ENCODE results near the gene CUL5. TPM values are rescaled to one million over a fixed set of nuclear protein-coding genes. Genes with fewer than 3 reads are reported as not detected.

The CUL5 gene
- total RNA-seq = 10 to 100 TPM; 25.3 to 41.1 (median 32.3) TPM

GRCh38 chr11:108008656-108009496, at the start of gene CUL5:
TSS of gene CUL5 (plus strand) at chr11:108008898. CDS start at chr11:108009349, 451 bp downstream.
- H3K27me3 ChIP-seq = no peaks in the 10 kb centered on the region
- H3K27ac ChIP-seq = peak within 1 kb of the TSS; percentile 92 to 99 (median 98)
- no peaks in the 10 kb centered on the region for H3K36me3 ChIP-seq
- H3K9me3 ChIP-seq = no peaks in the 10 kb centered on the region
- H3K4me1 ChIP-seq = peaks cover 0 to 46% (median 19%) of the 10 kb centered on the region in 4 donors
- H3K4me3 ChIP-seq = peak within 1 kb of the TSS; percentile 77 to 100 (median 92)
- TF ChIP-seq, protein P1, sequence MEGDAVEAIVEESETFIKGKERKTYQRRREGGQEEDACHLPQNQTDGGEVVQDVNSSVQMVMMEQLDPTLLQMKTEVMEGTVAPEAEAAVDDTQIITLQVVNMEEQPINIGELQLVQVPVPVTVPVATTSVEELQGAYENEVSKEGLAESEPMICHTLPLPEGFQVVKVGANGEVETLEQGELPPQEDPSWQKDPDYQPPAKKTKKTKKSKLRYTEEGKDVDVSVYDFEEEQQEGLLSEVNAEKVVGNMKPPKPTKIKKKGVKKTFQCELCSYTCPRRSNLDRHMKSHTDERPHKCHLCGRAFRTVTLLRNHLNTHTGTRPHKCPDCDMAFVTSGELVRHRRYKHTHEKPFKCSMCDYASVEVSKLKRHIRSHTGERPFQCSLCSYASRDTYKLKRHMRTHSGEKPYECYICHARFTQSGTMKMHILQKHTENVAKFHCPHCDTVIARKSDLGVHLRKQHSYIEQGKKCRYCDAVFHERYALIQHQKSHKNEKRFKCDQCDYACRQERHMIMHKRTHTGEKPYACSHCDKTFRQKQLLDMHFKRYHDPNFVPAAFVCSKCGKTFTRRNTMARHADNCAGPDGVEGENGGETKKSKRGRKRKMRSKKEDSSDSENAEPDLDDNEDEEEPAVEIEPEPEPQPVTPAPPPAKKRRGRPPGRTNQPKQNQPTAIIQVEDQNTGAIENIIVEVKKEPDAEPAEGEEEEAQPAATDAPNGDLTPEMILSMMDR (IDR thresholded peaks at IDR 0.05) = peak; percentile 76 to 93 (median 93)
- TF ChIP-seq EP300 (IDR thresholded peaks at IDR 0.05) (peak; percentile 74 to 92), POLR2A (IDR thresholded peaks at IDR 0.05) (peak in 1 of 2 donors; percentile 51)
- WGBS, 2 donors = 0% methylated on average over 37 to 53 of the region's 72 CpGs
- peak; percentile 88 to 90 for DNase-seq (ENCODE audit: low spot score in 2 of 2)

DNA sequence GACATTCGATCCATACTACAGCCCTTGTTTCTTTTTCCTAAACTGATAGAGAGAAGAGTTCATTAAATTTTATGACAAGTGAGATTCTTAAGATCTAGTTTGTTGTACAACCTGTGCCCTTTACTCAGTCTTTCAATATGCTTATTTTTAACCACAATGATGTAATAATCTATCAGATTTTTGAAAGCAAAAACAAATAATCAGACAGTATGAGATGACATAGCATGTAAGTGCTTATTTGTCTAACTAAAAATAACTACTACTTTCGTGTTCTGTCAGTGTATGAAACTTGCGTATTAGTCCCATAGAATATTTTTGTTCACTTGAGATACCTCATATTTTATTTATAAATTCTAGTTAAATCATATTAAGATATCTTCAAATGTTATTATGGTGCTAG, 47.2 kb upstream of the CUL5 start:
- Histone ChIP-seq H3K36me3 (no peaks in the 10 kb centered on the region), H3K27ac (no peak overlapping the region), H3K9me3 (no peaks in the 10 kb centered on the region), H3K4me1 (peaks cover 0 to 7% (median 0%) of the 10 kb centered on the region in 4 donors), H3K4me3 (no peak overlapping the region), H3K27me3 (no peaks in the 10 kb centered on the region)
- DNase-seq (ENCODE audit: low spot score in 2 of 2) = no peak
- WGBS, 2 donors = 69 to 77% methylated on average over 3 of the region's 3 CpGs
- TF ChIP-seq POLR2A (IDR thresholded peaks at IDR 0.05) (no peak), EP300 (IDR thresholded peaks at IDR 0.05) (no peak)
- TF ChIP-seq, protein P1 (IDR thresholded peaks at IDR 0.05) = no peak

- WGBS, 2 donors = 81 to 84% methylated on average over 1 of the region's 1 CpG
- DNase-seq (ENCODE audit: low spot score in 2 of 2) = no peak
- Histone ChIP-seq H3K4me1 (peaks cover 0 to under 1% (median 0%) of the 10 kb centered on the region in 4 donors), H3K27ac (no peak overlapping the region), H3K4me3 (no peak overlapping the region), H3K9me3 (no peaks in the 10 kb centered on the region), H3K27me3 (no peaks in the 10 kb centered on the region), H3K36me3 (no peaks in the 10 kb centered on the region)
- TF ChIP-seq POLR2A (IDR thresholded peaks at IDR 0.05) = no peak
These were observed 46.5 kb upstream of the CUL5 start for GRCh38 chr11:107962181-107962580.

- no peak overlapping the region for H3K27ac ChIP-seq
- no peaks in the 10 kb centered on the region for H3K9me3 ChIP-seq
- no peaks in the 10 kb centered on the region for H3K4me1 ChIP-seq
- H3K27me3 ChIP-seq = no peaks in the 10 kb centered on the region
- DNase-seq (ENCODE audit: low spot score in 2 of 2) = no peak
- 67 to 78% methylated on average over 8 of the region's 8 CpGs for WGBS, 2 donors
- no peaks in the 10 kb centered on the region for H3K36me3 ChIP-seq
- no peak for TF ChIP-seq EP300 (IDR thresholded peaks at IDR 0.05)
- H3K4me3 ChIP-seq = no peak overlapping the region
These were observed 45.6 kb upstream of the CUL5 start for GRCh38 chr11:107963091-107963490.

GRCh38 chr11:107969219-107969618, 39.5 kb upstream of the CUL5 start:
- TF ChIP-seq POLR2A (IDR thresholded peaks at IDR 0.05) = no peak
- TF ChIP-seq, protein P1 (IDR thresholded peaks at IDR 0.05) = no peak
- Histone ChIP-seq H3K36me3 (no peaks in the 10 kb centered on the region), H3K4me3 (no peak overlapping the region), H3K4me1 (no peaks in the 10 kb centered on the region), H3K27ac (no peak overlapping the region), H3K9me3 (no peaks in the 10 kb centered on the region), H3K27me3 (no peaks in the 10 kb centered on the region)
- DNase-seq (ENCODE audit: low spot score in 2 of 2) = no peak

- Histone ChIP-seq H3K4me3 (no peak overlapping the region), H3K27me3 (no peaks in the 10 kb centered on the region), H3K4me1 (no peaks in the 10 kb centered on the region), H3K36me3 (no peaks in the 10 kb centered on the region), H3K27ac (no peak overlapping the region), H3K9me3 (no peaks in the 10 kb centered on the region)
- no peak for DNase-seq (ENCODE audit: low spot score in 2 of 2)
- no peak for TF ChIP-seq EP300 (IDR thresholded peaks at IDR 0.05)
- TF ChIP-seq, protein P1 (IDR thresholded peaks at IDR 0.05) = no peak
- 76 to 84% methylated on average over 5 of the region's 5 CpGs for WGBS, 2 donors
These were observed 38.6 kb upstream of the CUL5 start for GRCh38 chr11:107970049-107970448.
